A549 (cell line): ENCODE results near the gene UTP18.

ENCODE experiments used
- CEBPB ChIP-seq, 2 experiments: fragments of >200 bp in 1 of 2; sonication (Bioruptor Twin) in 1 of 2; formaldehyde crosslinking in 1 of 2; IDR thresholded peaks; 2 replicates each; pipeline ENCODE4 v1.6.1; 2012 to 2016
- CHD4 ChIP-seq: fragments of 200-600 bp; sonication (generic); IDR thresholded peaks from 2 replicates; pipeline ENCODE4 v1.6.1; 2016; ENCODE audit warnings: antibody characterized with exemption, mild to moderate bottlenecking, borderline replicate concordance
- CTCF ChIP-seq: fragments of >200 bp; sonication (Bioruptor Twin); formaldehyde crosslinking; IDR thresholded peaks from 3 replicates; pipeline ENCODE4 v1.5.1; 2016
- EHMT2 ChIP-seq: fragments of 200-600 bp; sonication (generic); IDR thresholded peaks from 2 replicates; pipeline ENCODE4 v1.6.1; 2016; ENCODE audit warnings: antibody characterized with exemption, low read depth, mild to moderate bottlenecking, moderate library complexity
- ELK1 ChIP-seq: fragments of 150-350 bp; IDR thresholded peaks from 2 replicates; pipeline ENCODE4 v1.6.1; 2014; ENCODE audit warnings: low read depth, mild to moderate bottlenecking, low read length
- EP300 ChIP-seq, 2 experiments: fragments of >200 bp; sonication (Bioruptor Twin); formaldehyde crosslinking; IDR thresholded peaks; 2 replicates in 1 of 2; 3 replicates in 1 of 2; pipeline ENCODE4 v1.6.1; 2016 to 2017
- ESRRA ChIP-seq: fragments of 150-350 bp; IDR thresholded peaks from 2 replicates; pipeline ENCODE4 v1.6.1; 2014; ENCODE audit warnings: mild to moderate bottlenecking, low read length, borderline replicate concordance
- HDAC2 ChIP-seq: fragments of 200-600 bp; sonication (generic); IDR thresholded peaks from 2 replicates; pipeline ENCODE4 v1.6.1; 2016
- KDM5A ChIP-seq: fragments of 200-600 bp; sonication (generic); IDR thresholded peaks from 2 replicates; pipeline ENCODE4 v1.6.1; 2016; ENCODE audit warnings: antibody characterized with exemption, mild to moderate bottlenecking
- MYC ChIP-seq: IDR thresholded peaks from 2 replicates; pipeline ENCODE4 v1.6.1; 2012; ENCODE audit warnings: mild to moderate bottlenecking, inconsistent platforms, low read length, improper control_type of control experiment, borderline replicate concordance
- POLR2A ChIP-seq: IDR thresholded peaks from 2 replicates; pipeline ENCODE4 v1.6.1; 2012; ENCODE audit warnings: mild to moderate bottlenecking, low read length
- POLR2AphosphoS2 ChIP-seq: conservative IDR thresholded peaks from 2 replicates; pipeline ENCODE4 v1.6.1; 2012; ENCODE audit warnings: low read length, improper control_type of control experiment, inconsistent platforms
- REST ChIP-seq: fragments of 200-600 bp; sonication (generic); IDR thresholded peaks from 2 replicates; pipeline ENCODE4 v1.6.1; 2016; ENCODE audit warnings: antibody characterized with exemption, mild to moderate bottlenecking, moderate library complexity
- USF2 ChIP-seq: fragments of 450-650 bp; IDR thresholded peaks from 2 replicates; pipeline ENCODE4 v1.6.1; 2014; ENCODE audit warnings: antibody characterized with exemption

- TF ChIP-seq CTCF (no peak), POLR2AphosphoS2 (no peak), HDAC2 (no peak), USF2 (no peak), CEBPB (IDR thresholded peaks at IDR 0.05) (no peak), KDM5A (no peak), POLR2A (no peak), REST (no peak), ESRRA (no peak), CHD4 (no peak), EP300 (IDR thresholded peaks at IDR 0.05) (no peak), EHMT2 (no peak), MYC (no peak), ELK1 (no peak)
These were observed 22.0 kb upstream of the UTP18 start for GRCh38 chr17:51238255-51238887.
